NB4 (cell line): ENCODE measurements around the gene RSRC1.

ENCODE experiments used
- CTCF ChIP-seq: IDR thresholded peaks from one replicate; pipeline ENCODE4 v1.5.1; 2012; ENCODE audit warnings: low read depth, low read length
- MAX ChIP-seq: IDR thresholded peaks from 2 replicates; pipeline ENCODE4 v1.6.1; 2011; ENCODE audit warnings: low read depth, low read length
- MYC ChIP-seq: IDR thresholded peaks from 2 replicates; pipeline ENCODE4 v1.6.1; 2011; ENCODE audit warnings: low read depth, low read length
- POLR2A ChIP-seq: IDR thresholded peaks from 2 replicates; pipeline ENCODE4 v1.6.1; 2011; ENCODE audit warnings: mild to moderate bottlenecking; ENCODE audit not compliant: insufficient read length; ENCODE audit errors: extremely low read depth

- TF ChIP-seq POLR2A, result no peak
- no peak for TF ChIP-seq CTCF
- no peak for TF ChIP-seq MAX
- no peak for TF ChIP-seq MYC
Measured at GRCh38 chr3:158213461-158213860, 103.6 kb downstream of the RSRC1 start.
